HG03095 (cell line): Measurements from ENCODE around the gene PSENEN.
A peak's percentile ranks its signal among the peaks of the same experiment; 100 is the strongest.

Experiments used
- ATAC-seq: cut with Tn5 transposase; IDR thresholded peaks from one replicate; pipeline ENCODE4 v1.9.1; 2021; ENCODE audit warnings: moderate library complexity; ENCODE audit not compliant: unreplicated experiment

PSENEN gene, protein sequence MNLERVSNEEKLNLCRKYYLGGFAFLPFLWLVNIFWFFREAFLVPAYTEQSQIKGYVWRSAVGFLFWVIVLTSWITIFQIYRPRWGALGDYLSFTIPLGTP

DNA sequence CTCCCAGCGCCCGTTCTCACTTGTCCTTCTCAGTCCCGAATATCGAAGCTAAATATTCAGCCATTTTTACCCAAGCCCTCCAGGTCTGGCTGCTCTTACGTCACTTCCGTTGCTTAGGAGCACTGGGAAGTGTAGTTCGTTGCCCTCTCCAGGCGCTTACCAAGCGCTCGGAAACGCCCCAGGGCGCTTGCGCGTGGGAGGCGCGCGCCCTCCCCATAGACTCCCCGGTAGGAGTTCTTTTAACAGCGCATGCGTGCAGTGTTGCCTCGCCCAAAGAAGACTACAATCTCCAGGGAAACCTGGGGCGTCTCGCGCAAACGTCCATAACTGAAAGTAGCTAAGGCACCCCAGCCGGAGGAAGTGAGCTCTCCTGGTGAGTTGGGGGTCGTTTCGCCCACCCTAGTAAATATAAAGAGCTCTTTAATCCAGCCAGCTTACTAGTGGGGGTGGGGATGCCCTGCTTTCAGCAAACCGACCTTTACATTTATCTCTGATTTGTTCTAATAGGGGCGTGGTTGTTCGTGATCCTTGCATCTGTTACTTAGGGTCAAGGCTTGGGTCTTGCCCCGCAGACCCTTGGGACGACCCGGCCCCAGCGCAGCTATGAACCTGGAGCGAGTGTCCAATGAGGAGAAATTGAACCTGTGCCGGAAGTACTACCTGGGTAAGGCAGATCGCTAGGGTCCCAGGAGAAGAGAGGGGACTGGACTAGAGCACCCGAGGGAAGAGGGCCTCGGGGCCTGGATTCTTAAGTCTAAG, at the start of gene PSENEN, which contains the start of gene U2AF1L4:
PSENEN (plus strand) TSS at position 324 of the 759 bp plus-strand sequence; CDS start at position 604, 280 bp downstream.
U2AF1L4 (minus strand) TSS at position 91 of the 759 bp plus-strand sequence; CDS start at position 64, 27 bp downstream.
- peak; percentile 28 for ATAC-seq

DNA sequence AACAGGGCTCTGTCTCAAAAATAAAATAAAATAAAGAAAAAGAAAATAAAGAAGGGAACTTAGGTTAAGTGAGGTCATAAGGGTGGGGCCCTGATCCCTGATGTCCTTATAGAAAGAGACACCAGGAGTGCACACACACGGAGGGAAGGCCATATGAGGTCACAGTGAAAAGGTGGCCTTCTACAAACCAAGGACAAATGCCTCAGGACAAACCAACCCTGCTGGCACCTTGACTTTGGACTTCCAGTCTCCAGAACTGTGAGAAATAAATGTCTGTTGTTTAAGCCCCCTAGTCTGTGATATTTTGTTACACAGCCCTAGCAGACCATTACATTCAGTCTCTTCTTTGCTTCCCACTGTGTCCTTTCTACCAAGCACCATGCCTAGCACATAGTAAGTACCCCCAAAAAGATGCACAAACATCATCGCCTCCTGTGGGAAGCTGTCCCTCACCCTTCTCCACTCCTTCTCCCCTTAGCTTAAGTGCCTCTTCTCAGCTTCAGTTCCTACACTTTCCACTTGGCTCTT, 49.5 kb upstream of the PSENEN start:
- no peak for ATAC-seq

DNA sequence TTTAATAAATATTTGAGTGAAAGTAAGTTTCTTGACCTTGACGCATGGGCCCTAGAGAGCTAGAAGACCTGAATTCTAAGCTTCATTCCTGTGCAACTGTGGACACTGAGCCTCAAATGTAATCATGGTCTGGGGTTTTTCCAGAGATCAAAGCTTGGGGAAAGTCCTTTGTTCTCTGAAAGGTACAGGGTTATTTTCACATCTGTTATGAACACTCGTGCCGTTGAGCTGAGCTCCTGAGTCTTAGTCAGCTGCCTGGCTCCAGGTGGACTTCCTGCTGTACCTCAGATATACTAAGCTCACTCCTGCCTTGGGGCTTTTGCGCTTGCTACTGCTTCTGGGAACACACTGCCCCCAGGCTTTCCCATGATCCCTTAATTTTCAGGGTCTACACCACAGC, 48.6 kb upstream of the PSENEN start:
- no peak for ATAC-seq

DNA sequence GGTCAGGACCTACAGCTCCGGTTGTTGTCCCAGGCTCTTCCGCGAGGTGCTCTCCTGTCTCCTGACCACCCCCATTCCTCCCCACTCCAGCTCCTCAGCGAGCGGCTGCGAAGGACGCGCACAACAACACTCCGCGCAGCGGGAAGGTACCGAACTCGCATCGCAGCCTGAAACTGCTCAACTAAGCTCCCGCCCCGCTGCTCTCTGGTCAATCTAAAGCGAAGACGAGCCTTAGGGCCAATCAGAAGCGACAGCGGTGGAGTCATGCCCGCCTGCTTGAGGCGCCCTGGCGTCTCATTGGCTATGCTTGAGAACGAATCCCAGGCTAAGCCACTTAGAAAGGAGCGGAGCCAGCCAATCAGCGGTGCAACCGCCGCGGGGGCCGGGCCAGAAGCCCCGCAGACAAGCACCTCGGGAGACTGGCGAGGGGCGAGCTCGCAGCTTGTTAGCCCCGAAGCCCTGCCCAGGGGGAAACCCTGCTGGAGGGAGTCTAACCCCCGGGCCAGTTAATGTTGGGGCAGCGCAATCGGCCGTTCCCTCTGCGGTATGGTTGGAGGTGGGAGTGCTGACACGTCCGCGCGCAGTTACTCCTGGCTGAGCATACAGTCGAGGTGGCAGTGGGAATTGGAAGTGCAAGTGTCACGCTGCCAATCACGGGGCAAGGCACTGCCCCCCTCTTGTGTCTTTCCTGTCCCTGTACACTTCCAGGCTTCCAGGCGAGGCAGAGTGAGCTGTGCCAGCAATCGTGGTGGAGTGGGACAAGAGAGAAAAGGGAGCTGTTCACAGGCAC, 43.0 kb upstream of the PSENEN start:
- peak; percentile 89 for ATAC-seq

DNA sequence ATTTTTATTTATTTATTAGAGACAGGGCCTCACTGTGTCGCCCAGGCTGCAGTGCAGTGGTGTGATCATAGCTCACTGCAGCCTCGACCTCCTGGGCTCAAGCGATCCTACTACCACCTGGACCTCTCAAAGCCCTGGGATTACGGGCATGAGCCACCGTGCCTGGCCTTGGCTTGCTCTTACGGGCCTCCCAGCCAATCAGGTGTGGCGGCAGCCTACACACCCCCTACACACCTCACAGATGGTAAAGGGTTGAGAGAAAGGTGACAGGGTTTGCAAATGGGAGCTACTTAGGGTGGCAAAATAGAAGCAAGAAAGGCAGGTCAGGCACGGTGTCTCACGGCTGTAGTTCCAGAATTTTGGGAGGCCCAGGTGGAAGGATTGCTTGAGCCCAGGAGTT, 42.1 kb upstream of the PSENEN start:
- ATAC-seq: no peak

DNA sequence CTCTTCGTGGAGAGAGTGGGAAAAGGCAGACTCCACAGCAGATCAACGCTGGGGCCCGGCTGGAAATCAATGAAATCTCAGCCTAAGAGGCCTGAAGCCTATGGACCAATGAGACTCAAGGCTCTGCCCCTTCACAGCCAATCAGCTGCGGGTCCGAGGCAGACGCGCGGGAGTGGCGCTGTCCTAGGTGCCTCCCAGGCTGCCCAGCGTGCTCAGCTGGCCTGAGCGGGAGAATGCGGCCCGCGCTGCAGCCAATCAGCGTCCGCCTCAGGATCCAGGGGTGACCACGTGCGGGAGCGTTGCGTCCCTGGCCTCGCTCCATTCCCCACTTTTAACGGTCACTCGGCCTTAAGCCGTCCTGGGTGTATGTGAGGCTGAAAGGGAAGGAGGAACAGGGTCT, 41.2 kb upstream of the PSENEN start, which contains the start of gene ZBTB32:
ZBTB32 (plus strand) TSS at position 341 of the 400 bp plus-strand sequence. CDS start 10,069 bp downstream, outside the sequence.
- no peak for ATAC-seq

DNA sequence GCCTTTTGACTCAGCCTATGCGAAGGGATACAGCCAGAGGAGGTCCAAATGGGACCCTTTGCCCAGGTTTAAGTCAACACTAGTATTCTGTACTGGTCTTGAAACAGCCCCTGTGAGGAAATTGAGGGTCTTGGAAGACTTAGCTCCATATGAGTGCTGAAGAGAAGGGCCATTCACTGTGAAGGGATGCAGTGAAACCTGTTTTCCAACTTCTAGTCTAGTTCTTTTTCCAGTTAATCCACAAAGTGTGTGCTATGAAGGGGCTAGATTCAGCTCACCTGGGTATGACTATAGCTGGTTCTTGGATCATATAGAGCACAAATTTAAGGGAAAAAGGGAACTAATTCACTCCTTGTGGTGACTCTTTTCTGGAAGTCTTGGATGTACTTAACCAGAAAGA, 37.1 kb upstream of the PSENEN start:
- ATAC-seq: no peak

DNA sequence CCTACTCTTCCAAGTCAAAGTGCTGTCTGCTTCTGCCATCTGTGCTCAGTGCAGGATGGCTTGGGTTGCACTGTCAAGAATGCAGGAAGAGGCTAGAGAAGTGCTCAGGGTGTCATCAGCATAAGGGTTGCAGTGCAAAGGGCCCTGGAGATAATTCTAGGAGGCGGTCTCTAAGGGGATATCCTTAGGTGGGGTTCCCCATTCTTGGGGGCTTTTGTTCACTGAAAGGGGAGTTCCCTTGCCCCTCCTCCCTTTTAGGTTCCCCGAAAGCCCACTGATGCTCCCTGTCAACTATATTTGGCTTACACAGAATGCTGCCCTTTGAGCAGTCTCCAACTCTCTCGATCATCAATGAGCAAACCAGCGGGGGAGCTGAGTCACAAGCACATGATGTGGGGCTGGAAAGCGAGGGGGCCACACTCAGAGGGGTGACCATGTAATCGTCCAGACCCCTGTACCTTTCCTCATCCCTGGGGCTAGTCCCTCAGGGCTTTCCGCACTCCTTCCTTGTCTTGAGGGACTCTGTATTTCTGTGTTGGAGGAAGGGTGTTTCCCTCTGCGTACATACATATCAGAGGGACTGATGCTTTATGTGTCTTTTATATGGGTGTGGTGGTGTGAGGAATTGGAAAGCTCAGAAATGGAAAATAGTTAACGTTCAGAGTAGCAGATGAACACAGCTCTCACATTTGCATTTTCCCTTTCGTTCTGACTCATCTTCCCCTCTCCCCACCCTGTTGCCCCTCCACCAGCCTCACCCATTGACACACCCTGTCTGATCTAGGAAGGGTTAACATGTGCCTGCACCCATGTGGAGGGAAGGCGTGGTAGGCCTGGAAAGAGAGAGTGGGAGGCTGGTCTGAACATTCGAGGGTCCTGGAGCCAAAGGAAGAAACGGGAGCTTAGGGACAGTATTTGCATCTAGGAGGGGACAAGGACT, 34.4 kb upstream of the PSENEN start:
- ATAC-seq: no peak

DNA sequence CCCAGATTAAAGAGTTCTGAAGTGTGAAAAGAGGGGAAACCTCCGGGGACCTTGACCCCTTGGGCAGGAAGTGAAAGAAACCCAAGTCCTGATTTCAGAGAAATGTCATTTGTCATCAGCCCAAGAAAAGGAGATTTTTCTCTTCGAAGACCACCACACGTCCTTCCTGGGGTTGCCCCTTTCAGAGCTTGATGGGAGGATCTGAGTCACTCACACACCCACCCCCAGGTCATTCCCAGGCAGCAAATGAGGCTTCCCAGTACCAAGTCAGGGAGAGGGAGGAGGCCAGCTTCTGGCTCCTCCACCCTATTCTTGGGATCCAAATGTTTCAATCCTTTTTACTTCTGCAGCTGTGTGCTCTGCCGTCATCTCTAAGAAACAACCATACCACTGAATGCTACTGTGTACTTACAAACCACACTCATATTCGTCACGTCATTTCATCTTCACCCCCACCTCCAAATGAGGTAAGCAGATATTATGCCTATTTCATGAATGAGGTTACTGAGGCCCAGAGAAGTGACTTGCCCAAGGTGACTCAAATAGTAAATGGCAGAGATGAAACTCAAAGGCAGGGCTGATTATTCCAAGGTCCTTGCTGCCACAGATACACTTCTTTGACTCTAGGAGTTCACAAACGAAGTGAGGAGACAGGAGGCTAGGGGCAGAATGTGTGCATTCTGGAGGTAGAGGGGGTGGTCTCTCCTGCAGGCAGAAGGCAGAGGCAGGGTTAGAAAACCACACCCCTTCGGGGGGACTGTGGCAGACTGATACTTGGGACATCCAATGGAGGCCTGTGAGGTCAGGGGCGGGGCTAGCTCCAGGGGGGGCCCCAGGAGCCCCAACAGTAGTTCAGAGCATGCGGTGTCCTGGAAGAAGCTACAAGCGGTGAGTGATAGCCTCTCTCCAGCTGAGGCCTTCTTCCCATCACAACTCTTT, 32.6 kb upstream of the PSENEN start:
- ATAC-seq: peak; percentile 20

DNA sequence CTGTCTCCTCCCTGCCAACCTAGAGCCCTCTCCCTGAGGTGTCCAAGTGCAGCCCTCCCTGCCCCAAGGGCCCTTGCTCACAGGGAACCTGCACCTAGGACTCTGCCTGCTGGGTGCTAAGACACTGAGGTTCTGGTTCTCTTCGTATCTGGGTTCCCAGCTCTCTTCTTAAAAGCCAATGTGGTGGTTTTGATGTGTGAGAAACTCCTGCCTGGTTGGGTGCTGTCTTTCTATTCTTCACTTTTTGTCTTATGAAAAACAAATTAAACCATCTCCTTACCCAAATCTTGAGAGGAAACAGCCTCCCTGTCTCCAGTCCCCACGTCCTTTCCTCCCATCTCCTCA, 32.0 kb upstream of the PSENEN start:
- no peak for ATAC-seq

DNA sequence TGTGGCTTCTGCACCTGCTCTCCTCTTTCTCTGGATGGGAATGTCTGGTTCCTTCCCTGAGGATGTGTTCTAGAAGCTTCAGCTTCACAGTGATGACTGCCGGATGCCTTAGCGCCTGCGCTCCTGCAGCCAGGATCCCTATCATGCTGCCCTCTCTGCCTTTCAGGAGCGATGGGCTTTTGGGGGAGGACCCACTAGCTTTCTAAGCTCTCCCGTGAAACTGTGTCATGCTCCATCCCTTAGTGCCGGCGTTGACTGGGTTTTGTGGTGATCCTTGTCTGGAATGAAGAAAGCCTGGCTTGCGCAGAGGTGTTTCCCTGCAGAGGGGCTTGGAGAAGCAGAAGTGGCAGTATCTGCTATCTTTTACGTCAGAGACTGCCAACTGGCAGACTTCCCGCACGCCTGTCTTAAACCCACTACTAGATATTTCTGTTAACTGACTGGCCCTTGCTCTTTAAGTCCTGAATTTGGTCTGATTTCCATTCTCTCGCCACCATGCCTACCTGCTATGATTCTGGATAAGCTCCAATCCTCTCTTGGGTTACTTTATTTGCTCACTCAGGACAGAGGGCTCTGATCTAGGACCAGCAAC, 31.5 kb upstream of the PSENEN start:
- no peak for ATAC-seq

DNA sequence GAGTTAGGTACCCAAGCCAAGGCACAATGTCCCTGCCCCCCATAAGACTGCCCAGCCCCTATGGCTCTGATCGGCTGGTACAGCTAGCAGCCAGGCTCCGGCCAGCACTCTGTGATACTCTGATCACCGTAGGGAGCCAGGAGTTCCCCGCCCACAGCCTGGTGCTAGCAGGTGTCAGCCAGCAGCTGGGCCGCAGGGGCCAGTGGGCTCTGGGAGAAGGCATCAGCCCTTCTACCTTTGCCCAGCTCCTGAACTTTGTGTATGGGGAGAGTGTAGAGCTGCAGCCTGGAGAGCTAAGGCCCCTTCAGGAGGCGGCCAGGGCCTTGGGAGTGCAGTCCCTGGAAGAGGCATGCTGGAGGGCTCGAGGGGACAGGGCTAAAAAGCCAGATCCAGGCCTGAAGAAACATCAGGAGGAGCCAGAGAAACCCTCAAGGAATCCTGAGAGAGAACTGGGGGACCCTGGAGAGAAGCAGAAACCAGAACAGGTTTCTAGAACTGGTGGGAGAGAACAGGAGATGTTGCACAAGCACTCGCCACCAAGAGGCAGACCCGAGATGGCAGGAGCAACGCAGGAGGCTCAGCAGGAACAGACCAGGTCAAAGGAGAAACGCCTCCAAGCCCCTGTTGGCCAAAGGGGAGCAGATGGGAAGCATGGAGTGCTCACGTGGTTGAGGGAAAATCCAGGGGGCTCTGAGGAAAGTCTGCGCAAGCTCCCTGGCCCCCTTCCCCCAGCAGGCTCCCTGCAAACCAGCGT, 30.7 kb upstream of the PSENEN start:
- ATAC-seq: no peak

DNA sequence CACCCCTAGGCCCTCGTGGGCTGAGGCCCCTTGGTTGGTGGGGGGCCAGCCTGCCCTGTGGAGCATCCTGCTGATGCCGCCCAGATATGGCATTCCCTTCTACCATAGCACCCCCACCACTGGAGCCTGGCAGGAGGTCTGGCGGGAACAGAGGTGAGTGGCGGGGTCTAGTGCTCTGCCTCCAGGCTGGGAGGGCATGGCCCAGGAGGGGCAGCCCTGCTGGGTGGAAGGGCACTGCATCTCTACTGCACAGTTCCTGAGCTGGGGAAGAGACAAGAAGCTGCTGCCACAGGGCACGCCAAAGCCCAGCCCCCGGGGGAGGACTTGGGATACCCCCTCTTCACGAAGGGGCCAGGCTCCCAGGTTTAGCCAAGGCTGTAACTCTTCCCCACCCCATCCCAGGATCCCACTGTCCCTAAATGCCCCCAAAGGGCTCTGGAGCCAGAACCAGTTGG, 30.1 kb upstream of the PSENEN start:
- ATAC-seq: no peak

DNA sequence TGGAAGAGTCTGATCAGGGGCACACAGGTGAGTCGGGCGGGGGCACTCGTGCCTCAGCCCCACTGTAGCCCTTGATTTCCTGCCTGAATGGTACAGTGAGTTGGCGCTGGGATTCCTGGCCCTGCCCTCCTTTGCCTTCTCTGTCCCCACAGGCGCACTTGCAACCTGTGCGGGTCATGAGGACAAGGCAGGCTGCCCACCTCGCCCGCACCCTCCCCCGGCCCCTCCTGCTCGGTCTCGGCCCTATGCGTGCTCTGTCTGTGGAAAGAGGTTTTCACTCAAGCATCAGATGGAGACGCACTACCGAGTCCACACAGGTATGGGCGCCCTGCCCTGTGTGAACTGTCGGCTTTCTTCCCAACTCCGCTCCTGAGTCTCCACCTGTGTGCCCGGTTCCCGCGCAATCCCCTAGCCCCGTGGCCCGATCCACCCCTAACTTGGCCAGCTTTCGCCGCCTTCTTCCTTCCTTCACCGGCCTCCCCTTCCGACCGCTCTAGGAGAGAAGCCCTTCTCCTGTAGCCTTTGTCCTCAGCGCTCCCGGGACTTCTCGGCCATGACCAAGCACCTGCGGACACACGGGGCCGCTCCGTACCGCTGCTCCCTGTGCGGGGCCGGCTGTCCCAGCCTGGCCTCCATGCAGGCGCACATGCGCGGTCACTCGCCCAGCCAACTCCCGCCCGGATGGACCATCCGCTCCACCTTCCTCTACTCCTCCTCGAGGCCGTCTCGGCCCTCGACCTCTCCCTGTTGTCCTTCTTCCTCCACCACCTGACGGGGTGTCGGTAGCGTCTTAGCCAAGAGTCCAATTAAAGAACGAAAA, 29.3 kb upstream of the PSENEN start:
- no peak for ATAC-seq

DNA sequence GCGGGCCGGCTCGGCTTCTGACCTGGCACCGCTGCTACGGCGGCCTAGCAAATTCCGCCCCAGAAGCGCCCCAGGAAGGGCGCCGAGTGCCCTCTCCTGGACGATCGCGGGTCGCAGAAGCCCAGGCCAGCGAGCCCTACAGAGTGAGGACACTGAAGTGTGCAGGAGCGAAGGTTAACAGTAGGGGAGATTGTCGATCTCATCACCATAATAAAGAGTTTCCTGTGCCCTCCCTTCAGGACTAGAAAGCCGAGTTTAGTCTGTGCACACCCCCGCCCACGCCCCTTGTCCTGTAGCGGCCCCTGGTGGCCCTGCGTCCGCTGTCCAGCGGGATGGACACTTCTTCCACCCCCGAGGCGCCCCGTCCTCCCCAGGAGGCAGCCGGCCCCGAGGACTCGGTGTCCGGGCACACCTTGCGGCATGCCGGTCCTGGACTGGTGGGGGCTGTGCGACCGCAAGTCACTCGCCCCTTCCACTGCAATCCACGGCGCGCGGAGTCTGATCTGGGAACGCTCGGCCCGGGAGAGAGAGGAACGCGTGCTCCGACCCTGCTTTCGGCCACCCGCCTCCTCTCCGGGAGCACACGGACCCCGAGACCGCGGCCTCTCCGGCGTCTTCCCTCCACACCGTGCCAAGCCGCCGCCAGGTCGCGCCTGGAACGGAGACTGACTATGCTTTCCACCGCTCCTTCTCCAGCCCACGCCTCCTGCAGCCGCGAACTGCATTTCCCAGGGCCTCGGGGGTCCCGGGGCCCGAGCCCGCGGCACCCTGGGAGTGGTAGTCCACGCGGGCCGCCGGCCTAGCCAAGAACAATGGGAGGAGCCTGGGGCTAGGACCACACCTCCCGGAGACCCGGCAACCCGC, 28.4 kb upstream of the PSENEN start:
- ATAC-seq: peak; percentile 44

DNA sequence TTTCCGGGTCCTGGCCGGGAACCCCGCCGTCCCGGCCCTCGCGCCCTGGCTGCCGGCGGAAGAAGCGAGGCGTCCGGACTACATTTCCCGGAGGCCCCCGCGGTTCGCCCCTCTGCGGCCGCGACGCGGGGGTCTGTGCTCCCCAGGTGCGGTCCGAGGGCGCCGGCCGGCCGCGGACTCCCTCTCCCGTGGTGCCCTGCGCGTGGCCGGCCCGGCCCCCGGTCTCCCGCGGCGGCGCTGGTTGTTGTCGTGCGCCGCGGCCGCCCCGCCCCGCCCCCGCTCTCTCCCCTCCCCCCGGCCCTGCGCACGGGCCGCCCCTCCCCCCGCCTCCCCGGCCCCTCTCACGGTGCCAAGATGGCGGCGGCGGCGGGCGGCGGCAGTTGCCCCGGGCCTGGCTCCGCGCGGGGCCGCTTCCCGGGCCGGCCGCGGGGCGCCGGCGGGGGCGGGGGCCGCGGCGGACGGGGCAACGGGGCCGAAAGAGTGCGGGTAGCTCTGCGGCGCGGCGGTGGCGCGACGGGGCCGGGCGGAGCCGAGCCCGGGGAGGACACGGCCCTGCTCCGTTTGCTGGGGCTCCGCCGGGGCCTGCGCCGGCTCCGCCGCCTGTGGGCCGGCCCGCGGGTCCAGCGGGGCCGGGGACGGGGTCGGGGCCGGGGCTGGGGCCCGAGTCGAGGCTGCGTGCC, 27.6 kb upstream of the PSENEN start, which contains the start of gene KMT2B:
KMT2B (plus strand) TSS at position 339 of the 680 bp plus-strand sequence; CDS start at position 355, 16 bp downstream.
- ATAC-seq: no peak
